ENCODE results near the gene PDE4D.
"Not testable (repeated sequence)": the region's sequence is repeated elsewhere in the genome, so short reads cannot be mapped to it uniquely, and the experiment has no call there.

PDE4D gene

GRCh38 chr5:59598547-59598874, 295.0 kb downstream of the PDE4D start:
- peak overlapping the region; percentile 39 for H3K4me3 ChIP-seq (ENCODE audit: low read length)
- TF ChIP-seq, protein P1, sequence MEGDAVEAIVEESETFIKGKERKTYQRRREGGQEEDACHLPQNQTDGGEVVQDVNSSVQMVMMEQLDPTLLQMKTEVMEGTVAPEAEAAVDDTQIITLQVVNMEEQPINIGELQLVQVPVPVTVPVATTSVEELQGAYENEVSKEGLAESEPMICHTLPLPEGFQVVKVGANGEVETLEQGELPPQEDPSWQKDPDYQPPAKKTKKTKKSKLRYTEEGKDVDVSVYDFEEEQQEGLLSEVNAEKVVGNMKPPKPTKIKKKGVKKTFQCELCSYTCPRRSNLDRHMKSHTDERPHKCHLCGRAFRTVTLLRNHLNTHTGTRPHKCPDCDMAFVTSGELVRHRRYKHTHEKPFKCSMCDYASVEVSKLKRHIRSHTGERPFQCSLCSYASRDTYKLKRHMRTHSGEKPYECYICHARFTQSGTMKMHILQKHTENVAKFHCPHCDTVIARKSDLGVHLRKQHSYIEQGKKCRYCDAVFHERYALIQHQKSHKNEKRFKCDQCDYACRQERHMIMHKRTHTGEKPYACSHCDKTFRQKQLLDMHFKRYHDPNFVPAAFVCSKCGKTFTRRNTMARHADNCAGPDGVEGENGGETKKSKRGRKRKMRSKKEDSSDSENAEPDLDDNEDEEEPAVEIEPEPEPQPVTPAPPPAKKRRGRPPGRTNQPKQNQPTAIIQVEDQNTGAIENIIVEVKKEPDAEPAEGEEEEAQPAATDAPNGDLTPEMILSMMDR (conservative IDR thresholded peaks at IDR 0.05; ENCODE audit: low read length): no peak
- DNase-seq (ENCODE audit: low read depth): no peak

DNA sequence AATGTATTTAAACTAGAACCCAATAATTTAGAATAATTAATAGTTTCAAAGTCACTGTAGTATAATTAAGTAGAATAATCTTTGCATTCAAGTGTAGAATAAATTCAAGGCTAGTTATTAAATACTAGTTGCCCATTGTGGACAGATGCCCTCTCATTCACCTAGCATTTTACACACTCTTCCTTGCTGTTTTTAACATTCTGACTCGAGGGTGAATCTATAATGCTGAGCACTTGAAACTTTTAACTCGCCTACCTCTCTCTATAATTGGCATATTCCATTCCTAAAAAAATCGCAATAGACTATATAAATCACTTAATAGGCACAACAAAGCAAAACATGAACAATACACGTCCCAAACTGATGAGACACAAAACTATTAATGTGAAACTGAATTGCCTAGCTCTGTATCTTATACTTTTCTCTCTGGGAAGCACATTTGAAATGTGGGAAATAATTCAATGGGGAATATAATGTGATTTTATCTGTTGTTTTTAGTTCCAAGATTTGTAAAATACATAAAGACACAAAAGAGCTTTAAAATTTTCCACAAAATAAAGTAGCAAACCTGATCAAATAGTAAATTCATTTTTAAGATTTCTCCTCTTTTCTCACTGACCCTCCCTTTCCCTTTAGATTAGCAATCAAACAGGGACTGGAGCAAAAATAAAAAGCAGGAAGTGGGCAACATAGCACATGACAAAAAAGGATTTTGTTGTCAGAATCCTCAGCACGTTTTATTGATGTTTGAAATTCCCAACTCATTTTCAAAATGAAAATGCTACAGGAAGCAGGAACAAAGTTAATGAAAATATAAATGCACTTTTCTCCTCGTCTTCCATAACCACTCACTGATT, 295.6 kb downstream of the PDE4D start:
- peak overlapping the region; percentile 39; the same call in 1 of the 2 replicates for H3K4me3 ChIP-seq (ENCODE audit: low read length)
- TF ChIP-seq, protein P1 (conservative IDR thresholded peaks at IDR 0.05; ENCODE audit: low read length): no peak
- no peak for DNase-seq (ENCODE audit: low read depth)

DNA sequence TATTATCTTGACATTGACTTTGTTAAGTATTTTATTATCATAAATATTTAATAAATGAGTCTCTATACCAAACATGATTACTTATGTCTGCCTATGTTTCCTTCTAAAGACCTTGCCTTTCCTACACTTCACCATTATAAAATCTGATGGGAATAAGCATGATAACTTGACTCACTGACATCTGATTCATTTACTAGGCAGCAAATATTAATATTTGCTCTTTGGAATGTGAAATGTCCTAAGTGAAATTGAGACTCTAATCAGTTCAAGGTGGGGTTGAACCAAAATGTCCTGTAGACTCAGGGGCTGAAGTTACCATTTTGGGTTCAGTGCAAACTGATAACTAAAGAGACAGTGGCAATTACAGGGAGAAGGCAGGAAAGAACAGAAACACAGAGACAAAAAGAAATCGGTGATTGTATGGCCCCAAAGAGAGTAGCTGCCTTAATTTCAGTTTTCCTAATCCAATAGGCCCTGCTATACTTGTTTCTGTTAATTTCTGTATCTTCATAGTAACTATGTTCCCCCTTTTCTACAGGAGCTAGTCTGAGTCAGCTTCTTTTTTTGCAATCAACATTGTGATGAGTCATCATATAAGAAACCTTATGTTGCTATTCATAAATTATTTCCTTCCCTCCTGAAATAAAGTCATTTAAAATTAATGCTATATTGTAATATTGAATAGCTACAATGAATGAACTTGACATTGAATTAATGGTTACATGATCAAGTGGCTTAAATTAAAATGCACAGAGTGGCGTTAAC, 296.8 kb downstream of the PDE4D start:
- no peak overlapping the region for H3K4me3 ChIP-seq (ENCODE audit: low read length)
- peak; percentile 55 for DNase-seq (ENCODE audit: low read depth)
- TF ChIP-seq, protein P1 (conservative IDR thresholded peaks at IDR 0.05; ENCODE audit: low read length): no peak

DNA sequence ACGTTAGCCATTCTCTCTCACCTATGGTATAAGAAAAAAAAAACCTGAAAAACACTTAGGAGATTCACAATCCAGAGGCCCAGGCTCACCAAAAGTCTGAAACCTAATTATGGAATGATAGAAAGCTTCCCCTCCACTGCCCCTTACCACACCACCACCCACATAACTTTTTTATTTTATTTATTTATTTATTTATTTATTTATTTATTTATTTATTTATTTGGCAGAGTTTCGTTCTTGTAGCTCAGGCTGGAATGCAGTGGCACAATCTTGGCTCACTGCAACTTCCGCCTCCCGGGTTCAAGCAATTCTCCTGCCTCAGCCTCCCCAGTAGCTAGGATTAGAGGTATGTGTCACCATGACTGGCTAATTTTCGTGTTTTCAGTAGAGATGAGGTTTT, 299.4 kb downstream of the PDE4D start:
- not testable (repeated sequence) for DNase-seq (ENCODE audit: low read depth); H3K4me3 ChIP-seq (ENCODE audit: low read length)

GRCh38 chr5:59593439-59594007, 300.0 kb downstream of the PDE4D start:
- no peak for DNase-seq (ENCODE audit: low read depth)
- TF ChIP-seq, protein P1 (conservative IDR thresholded peaks at IDR 0.05; ENCODE audit: low read length): no peak
- no peak overlapping the region for H3K4me3 ChIP-seq (ENCODE audit: low read length)

- DNase-seq (ENCODE audit: low read depth): peak; percentile 43
- no peak overlapping the region for H3K4me3 ChIP-seq (ENCODE audit: low read length)
- TF ChIP-seq, protein P1 (conservative IDR thresholded peaks at IDR 0.05; ENCODE audit: low read length): no peak
These were observed 301.4 kb downstream of the PDE4D start for GRCh38 chr5:59592101-59592500.

DNA sequence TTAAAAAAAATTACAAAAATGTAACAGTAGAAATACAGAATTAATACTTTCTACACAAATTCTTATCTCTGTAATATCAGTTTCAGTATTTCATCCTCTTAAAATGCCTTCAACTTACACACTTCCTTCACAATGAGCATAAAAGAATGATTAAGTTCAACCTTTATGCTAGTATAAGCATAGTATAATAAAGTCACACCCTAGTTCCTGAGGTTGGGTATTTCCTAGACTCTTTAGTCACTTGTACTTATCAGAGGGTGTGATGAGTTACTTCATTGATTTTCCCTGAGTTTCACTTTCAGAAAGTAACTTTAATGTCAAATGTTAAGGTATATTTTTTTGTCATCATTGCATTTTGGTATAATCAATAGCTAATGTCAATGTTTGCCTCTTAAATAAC, 302.4 kb downstream of the PDE4D start:
- TF ChIP-seq, protein P1 (conservative IDR thresholded peaks at IDR 0.05; ENCODE audit: low read length): no peak
- DNase-seq (ENCODE audit: low read depth): no peak
- H3K4me3 ChIP-seq (ENCODE audit: low read length): no peak overlapping the region

Data from AG10803 (cell line).